ENCODE measurements around the gene ZNF648.
"Not testable (repeated sequence)": the region's sequence is repeated elsewhere in the genome, so short reads cannot be mapped to it uniquely, and the experiment has no call there.

The ZNF648 gene

DNA sequence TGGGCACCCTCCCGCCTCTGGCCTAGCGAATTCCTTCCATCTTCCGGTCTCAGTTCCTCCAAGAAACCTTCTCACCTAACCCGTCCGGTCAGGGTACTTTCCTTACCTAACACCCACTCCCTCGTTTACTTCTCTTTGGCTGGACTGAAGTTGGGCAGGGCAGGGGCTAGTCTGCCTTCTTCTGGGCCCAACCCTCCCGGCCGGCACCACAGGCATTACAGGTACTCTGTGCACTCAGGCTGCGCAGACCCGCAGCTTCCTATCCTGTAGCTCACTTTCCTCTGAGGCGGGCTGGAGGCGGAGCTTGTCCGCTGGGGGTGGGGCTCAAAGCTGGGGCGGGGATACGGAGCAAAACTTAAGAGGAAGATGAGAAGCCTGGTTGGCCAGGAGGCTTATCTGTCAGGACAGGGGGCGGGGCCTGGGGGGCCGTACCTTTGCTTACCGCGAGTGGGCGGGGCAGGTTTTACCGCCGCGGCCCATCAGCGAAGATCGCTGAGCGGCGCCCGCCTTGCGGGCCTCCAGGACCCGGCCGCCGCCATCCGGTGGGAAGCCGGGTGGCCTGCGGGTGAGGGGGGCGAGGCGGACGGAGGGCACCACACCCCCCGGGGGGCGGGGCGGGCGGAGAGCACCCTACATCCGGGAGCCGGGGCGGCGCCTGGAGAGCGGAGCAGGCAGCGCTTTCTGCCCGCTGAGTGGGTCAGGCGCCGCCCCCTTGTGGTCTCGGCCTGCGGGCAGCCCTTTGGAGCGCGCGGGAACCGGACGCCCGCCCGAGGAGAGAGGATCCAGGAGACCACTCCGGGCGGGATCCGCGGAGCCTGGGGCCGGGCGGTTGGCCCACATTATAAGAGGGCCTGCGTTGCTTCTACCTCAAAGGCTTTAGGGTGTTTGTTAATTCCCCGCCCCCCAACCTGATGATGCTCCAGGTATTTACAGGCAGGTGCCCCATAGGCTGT, 31.9 kb downstream of the ZNF648 start:
- DNase-seq (ENCODE audit: low read depth, low spot score), result peak; percentile 99

GRCh38 chr1:182029002-182029378, 32.5 kb downstream of the ZNF648 start:
- no peak for DNase-seq (ENCODE audit: low read depth, low spot score)

DNA sequence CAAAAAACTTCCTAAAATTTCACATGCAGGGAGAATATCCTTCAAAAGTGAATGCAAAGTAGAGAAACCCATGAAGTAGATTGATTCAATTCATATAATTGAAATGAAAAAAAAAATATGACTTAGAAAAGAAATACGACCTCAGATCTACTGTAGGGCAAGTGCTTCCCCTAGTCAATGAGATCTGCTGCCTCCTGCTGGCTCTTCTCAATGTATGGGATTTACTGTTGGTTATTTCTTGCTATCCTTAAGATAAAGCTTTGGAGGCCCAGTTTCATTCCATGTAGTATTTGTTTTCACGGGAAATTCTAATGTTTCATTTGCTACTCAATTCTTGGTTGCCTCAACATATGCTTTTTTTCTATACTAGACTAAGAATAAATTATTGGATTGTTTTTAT, 46.2 kb downstream of the ZNF648 start:
- no peak for DNase-seq (ENCODE audit: low read depth, low spot score)

GRCh38 chr1:182010800-182011370, 50.6 kb downstream of the ZNF648 start:
- not testable (repeated sequence) for DNase-seq (ENCODE audit: low read depth, low spot score)

DNA sequence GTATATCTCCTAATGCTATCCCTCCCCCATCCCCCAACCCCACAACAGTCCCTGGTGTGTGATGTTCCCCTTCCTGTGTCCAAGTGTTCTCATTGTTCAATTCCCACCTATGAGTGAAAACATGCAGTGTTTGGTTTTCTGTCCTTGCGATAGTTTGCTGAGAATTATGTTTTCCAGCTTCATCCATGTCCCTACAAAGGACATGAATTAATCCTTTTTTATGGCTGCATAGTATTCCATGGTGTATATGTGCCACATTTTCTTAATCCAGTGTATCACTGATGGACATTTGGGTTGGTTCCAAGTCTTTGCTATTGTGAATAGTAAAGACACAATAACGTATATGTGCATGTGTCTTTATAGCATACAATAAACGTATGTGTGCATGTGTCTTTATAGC, 56.1 kb downstream of the ZNF648 start:
- DNase-seq (ENCODE audit: low read depth, low spot score), result not testable (repeated sequence)

DNA sequence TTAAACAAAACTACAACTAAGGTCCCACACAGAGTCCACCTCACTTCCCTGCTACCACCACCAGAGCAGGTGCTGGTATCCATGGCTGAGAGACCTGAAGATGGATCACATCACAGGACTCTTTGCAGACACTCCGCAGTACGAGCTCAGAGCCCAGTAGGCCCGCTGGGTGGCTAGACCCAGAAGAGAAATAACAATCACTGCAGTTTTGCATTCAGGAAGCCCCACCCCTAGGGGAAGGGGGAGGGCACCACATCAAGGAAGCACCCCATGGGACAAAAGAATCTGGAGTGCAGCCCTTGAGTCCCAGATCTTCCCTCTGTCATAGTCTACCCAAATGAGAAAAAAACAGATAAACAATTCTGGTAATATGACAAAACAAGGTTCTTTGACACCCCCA, 56.9 kb downstream of the ZNF648 start:
- DNase-seq (ENCODE audit: low read depth, low spot score), result no peak

All from activated naive CD8-positive, alpha-beta T cell treated with anti-CD3 and anti-CD28 coated beads, Interleukin-2, amount 50 U/mL, for 16 hours (primary cell).